Esophagus mucosa (tissue), 1 donor: ENCODE data around the gene RSPRY1. TPM values are rescaled to one million over a fixed set of nuclear protein-coding genes. Genes with fewer than 3 reads are reported as not detected.
A peak's percentile ranks its signal among the peaks of the same experiment; 100 is the strongest.
"Not testable (repeated sequence)": the region's sequence is repeated elsewhere in the genome, so short reads cannot be mapped to it uniquely, and the experiment has no call there.

Experiments used
- ATAC-seq: fragments of 200-7000 bp; cut with Tn5 transposase; one replicate; pipeline ENCODE4 v1.9.1; 2020
- total RNA-seq: library from RNA; stranded (reverse); gene quantifications from one replicate; pipeline ENCODE4 v1.2.4, GENCODE V29; 2023
- donor health status: DM: yes; HTN: yes; CAD: no.

RSPRY1 gene
- total RNA-seq, 1 donor from 2014 or later = 20.4 TPM

GRCh38 chr16:57256601-57257395 is 70.7 kb downstream of the RSPRY1 start:
- no peak for ATAC-seq

GRCh38 chr16:57257455-57258070 is 71.4 kb downstream of the RSPRY1 start:
- ATAC-seq = no peak

GRCh38 chr16:57258226-57258909 is 72.2 kb downstream of the RSPRY1 start:
- no peak for ATAC-seq

- no peak for ATAC-seq
Observed at GRCh38 chr16:57258910-57259475, 72.9 kb downstream of the RSPRY1 start.

- ATAC-seq = peak; percentile 25
Observed at GRCh38 chr16:57260294-57260929, 74.3 kb downstream of the RSPRY1 start.

- ATAC-seq = no peak
Observed at GRCh38 chr16:57261806-57262205, 75.7 kb downstream of the RSPRY1 start.

GRCh38 chr16:57262841-57263540 is 76.9 kb downstream of the RSPRY1 start:
- peak; percentile 8 for ATAC-seq

GRCh38 chr16:57263541-57264351 is 77.6 kb downstream of the RSPRY1 start:
- peak; percentile 16 for ATAC-seq

GRCh38 chr16:57264381-57264780 is 78.3 kb downstream of the RSPRY1 start:
- ATAC-seq = no peak

- ATAC-seq = peak; percentile 76
Observed at GRCh38 chr16:57264950-57265371, 78.8 kb downstream of the RSPRY1 start.

- ATAC-seq = peak; percentile 82
Observed at GRCh38 chr16:57265850-57266530, 79.9 kb downstream of the RSPRY1 start.

- peak; percentile 24 for ATAC-seq
Observed at GRCh38 chr16:57266531-57267260, 80.6 kb downstream of the RSPRY1 start.

GRCh38 chr16:57267343-57267742 is 81.2 kb downstream of the RSPRY1 start:
- ATAC-seq = not testable (repeated sequence)

- ATAC-seq = no peak
Observed at GRCh38 chr16:57268804-57269800, 83.0 kb downstream of the RSPRY1 start.

GRCh38 chr16:57270221-57271062 is 84.3 kb downstream of the RSPRY1 start:
- ATAC-seq = no peak

GRCh38 chr16:57271063-57271345 is 84.9 kb downstream of the RSPRY1 start:
- no peak for ATAC-seq

GRCh38 chr16:57271867-57272495 is 85.9 kb downstream of the RSPRY1 start:
- ATAC-seq = no peak
